ENCODE measurements around the gene ATXN7L1. TPM values are rescaled to one million over a fixed set of nuclear protein-coding genes. Genes with fewer than 3 reads are reported as not detected.

ATXN7L1 gene
- total RNA-seq, 1 experiment from 2014 or later, result 24.3 TPM

GRCh38 chr7:105926131-105926530 lies 49.7 kb upstream of the ATXN7L1 start:
- no peak overlapping the region for H3K27ac Mint-ChIP-seq
- WGBS (ENCODE audit: extremely low coverage, insufficient read length, low lambda C conversion rate), result no CpG with 5 or more reads among the region's 3 CpGs
- H3K36me3 Mint-ChIP-seq (ENCODE audit: insufficient read depth in 1 of 3, low read depth in 3 of 3), result peaks cover 22 to 33% (median 27%) of the 10 kb centered on the region in 3 experiments

More at GRCh38 chr7:105926131-105926530, 49.7 kb upstream of the ATXN7L1 start:
- Histone ChIP-seq H3K56ac (ENCODE audit: insufficient read length, low read depth, low read length) (no peak overlapping the region), H3K27ac (ENCODE audit: insufficient read length, low read depth, low read length) (no peak overlapping the region), H3K4me1 (ENCODE audit: insufficient read depth, low read length) (no peaks in the 10 kb centered on the region), H2BK15ac (ENCODE audit: low read depth, low read length) (no peak overlapping the region), H4K20me1 (ENCODE audit: control insufficient read depth, insufficient read depth, insufficient read length) (no peaks in the 10 kb centered on the region), H2AK5ac (ENCODE audit: insufficient read length, low read length) (no peak overlapping the region), H3K4me2 (ENCODE audit: insufficient read depth, insufficient read length, low read length) (no peak overlapping the region), H4K91ac (ENCODE audit: insufficient read length, low read depth, low read length) (no peak overlapping the region), H2BK20ac (ENCODE audit: low read depth, low read length, poor library complexity, severe bottlenecking) (no peak overlapping the region), H4K8ac (replicated peaks; ENCODE audit: insufficient read length, low read depth, low read length) (no peak overlapping the region), H3K23me2 (ENCODE audit: insufficient read length, low read depth, low read length, poor library complexity, severe bottlenecking) (no peaks in the 10 kb centered on the region), H2BK120ac (ENCODE audit: low read depth, low read length, poor library complexity, severe bottlenecking) (no peak overlapping the region), H2AFZ (ENCODE audit: low read length) (no peak overlapping the region), H3K23ac (ENCODE audit: insufficient read length, low read depth, low read length) (no peak overlapping the region), H3K9ac (ENCODE audit: extremely low read depth, insufficient read length, low read length) (no peak overlapping the region), H3K79me2 (ENCODE audit: insufficient read depth, low read length) (no peaks in the 10 kb centered on the region), H3K9me3 (ENCODE audit: control insufficient read depth, low read depth, low read length) (no peaks in the 10 kb centered on the region), H3K18ac (ENCODE audit: insufficient read length, low read depth, low read length) (no peak overlapping the region), H3K27me3 (ENCODE audit: insufficient read depth, low read length) (no peaks in the 10 kb centered on the region), H2BK5ac (ENCODE audit: insufficient read length, low read length) (no peak overlapping the region), H3T11ph (ENCODE audit: low read length) (no peak overlapping the region), H3K79me1 (ENCODE audit: insufficient read depth, low read depth, low read length, poor library complexity, severe bottlenecking) (no peaks in the 10 kb centered on the region), H3K4ac (ENCODE audit: low read depth, low read length) (no peak overlapping the region), H3K14ac (ENCODE audit: insufficient read depth, low read length) (no peak overlapping the region), H2BK12ac (ENCODE audit: insufficient read length, low read depth, low read length) (no peak overlapping the region), H4K5ac (ENCODE audit: insufficient read length, low read depth, low read length) (no peak overlapping the region)
- no peak for TF ChIP-seq CTCF (conservative IDR thresholded peaks at IDR 0.05)
- Mint-ChIP-seq H3K27me3 (ENCODE audit: low read depth) (no peaks in the 10 kb centered on the region), H3K4me3 (no peak overlapping the region), H3K9me3 (peaks cover 18 to 26% of the 10 kb centered on the region in 2 experiments), H3K4me1 (no peaks in the 10 kb centered on the region)
- no peak for DNase-seq
